HG03066 (cell line): Measurements from ENCODE around the gene RMC1.
"Not testable (repeated sequence)": the region's sequence is repeated elsewhere in the genome, so short reads cannot be mapped to it uniquely, and the experiment has no call there.

Experiments
- ATAC-seq: cut with Tn5 transposase; IDR thresholded peaks from one replicate; pipeline ENCODE4 v1.9.1; 2021; ENCODE audit warnings: low read depth; ENCODE audit not compliant: unreplicated experiment

The RMC1 gene

DNA sequence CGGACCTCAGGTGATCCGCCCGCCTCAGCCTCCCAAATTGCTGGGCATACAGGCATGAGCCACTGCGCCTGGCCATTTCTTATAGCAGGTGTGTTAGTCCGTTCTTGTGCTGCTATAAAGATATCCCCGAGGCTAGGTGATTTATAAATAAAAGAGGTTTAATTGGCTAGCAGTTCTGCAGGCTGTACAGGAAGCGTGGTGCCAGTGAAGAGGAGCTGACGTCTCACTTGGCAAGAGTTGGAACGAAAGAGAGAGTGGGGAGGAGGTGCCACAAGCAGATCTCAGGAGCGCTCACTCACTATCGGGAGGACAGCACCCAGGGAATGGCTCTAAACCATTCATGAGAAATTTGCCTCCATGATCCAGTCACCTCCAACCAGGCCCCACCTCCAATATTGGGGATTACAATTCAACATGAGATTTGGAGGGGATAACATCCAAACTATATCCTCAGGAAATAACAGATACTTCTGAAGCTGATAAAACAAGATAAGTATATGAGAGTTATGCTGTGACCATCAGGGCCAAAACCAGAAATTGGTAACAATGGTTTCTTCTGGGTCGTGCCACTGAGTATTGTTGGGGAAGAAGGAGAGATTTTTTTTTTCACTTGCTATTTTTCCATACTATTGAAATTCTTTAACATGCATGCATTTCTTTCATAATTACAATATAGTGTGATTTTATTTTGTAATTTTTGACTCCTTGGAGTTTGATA, 7.4 kb upstream of the RMC1 start:
- ATAC-seq, result no peak

DNA sequence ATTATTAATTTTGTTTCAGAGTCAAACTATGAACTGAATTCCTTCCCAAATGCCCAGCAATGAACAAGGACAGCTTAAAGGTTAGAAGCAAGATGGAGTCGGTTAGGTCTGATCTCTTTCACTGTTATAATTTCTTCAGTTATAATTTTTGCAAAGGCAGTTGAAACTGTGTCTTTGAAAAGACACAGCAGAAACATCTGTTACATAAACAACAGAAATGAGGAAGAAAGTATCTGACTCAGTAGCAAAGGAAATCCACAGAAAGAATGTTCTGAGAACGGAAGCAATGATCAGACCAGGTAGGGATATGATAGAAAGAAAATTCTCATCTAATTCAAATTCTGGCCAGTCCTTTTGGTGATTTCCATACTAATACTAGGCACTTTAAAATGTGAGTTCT, 5.2 kb upstream of the RMC1 start:
- ATAC-seq, result no peak

GRCh38 chr18:23498877-23499276, 4.4 kb upstream of the RMC1 start:
- peak; percentile 40 for ATAC-seq

GRCh38 chr18:23499291-23499781, 4.0 kb upstream of the RMC1 start:
- no peak for ATAC-seq

DNA sequence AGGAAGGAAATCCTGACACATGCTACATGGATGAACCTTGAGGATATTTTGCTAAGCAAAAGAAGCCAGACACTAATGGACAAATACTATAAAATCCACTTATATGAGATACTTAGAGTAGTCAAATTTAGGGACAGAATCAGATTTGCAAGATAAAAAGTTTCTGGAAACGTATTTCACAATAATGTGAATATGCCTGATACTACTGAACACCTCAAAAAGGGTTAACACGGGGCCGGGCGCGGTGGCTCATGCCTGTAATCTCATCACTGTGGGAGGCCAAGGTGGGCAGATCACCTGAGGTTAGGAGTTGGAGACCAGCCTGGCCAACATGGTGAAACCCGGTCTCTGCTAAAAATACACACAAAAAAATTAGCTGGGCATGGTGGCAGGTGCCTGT, 1.7 kb upstream of the RMC1 start:
- no peak for ATAC-seq

GRCh38 chr18:23502516-23503037, 734 bp upstream of the RMC1 start:
- ATAC-seq, result no peak

- no peak for ATAC-seq
Observed at GRCh38 chr18:23503963-23504344, 643 bp downstream of the RMC1 start.

- peak; percentile 47 for ATAC-seq
Observed at GRCh38 chr18:23504720-23505119, 1.4 kb downstream of the RMC1 start.

DNA sequence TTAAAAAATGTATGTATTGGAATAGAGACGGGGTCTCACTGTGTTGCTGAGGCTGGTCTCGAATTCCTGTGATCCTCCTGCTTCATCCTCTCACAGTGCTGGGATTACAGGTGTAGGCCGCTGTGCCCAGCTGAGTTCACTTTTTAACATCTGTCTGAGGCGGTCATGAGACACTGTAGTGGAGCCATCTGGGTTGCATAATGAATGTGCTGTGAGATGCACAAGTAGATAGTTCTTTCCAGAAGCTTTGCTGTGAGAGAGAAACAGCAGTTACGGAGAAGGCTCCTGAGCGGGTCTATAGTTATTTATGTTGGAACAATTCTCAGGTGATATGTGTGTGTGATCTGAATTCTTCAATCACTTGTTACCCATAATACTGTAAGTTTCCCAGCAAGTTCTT, 3.1 kb downstream of the RMC1 start:
- no peak for ATAC-seq

DNA sequence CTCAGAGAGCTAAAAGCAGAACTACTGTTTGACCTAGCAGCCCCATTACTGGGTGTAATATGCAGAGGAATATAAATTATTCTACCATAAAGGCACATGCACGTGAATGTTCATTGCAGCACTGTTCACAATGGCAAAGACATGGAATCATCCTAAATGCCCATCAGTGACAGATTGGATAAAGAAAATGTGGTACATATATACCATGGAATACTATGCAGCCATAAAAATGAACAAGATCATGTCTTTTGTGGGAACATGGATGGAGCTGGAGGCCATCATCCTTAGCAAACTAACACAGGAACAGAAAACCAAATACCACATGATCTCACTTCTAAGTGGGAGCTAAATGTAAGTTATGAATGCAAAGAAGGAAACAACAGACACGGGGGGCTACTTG, 7.6 kb downstream of the RMC1 start:
- not testable (repeated sequence) for ATAC-seq

DNA sequence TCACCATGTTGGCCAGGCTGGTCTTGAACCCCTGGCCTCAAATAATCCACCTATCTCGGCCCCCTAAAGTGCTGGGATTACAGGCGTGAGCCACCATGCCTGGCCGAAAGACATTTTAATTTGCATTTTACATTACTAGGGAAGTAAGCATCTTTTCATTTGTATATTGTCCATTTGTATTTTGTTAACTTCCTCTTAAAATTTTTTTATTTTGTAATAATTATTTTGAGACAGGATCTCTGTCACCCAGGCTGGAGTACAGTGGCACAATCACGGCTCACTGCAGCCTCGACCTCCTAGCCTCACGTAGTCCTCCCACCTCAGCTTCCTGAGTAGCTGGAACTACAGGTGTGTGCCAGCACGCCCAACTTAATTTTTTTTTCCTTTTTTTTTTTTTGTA, 8.9 kb downstream of the RMC1 start:
- not testable (repeated sequence) for ATAC-seq

- ATAC-seq, result no peak
Observed at GRCh38 chr18:23512641-23513040, 9.3 kb downstream of the RMC1 start.

DNA sequence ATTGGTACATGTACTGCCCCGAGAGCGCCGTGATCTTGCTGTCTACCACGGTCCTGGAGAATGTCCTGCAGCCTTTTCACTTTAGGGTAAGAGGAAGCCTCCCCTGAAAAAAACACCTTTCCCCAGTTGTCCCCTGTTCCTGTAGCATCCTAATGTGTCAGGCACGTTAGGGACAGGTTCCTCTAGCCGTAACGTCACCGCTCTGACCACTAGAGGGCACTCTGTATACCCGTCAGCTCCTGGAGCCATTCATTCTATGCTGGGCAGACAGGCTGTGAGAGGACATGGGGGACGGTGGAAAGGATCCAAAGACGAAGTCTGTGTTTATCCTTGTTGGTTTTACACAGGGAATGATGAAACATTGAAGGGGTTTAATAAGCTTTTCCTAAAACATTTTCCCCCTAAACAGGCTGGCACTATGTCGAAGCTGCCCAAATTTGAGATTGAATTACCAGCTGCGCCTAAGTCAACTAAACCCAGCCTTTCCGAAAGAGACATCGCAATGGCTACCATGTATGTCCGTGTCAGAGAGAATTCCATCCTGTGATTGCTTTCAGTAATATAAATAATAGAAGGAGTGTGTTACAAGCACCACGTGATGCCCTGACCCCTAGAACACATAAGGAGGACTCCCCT, 12.7 kb downstream of the RMC1 start:
- peak; percentile 84 for ATAC-seq

GRCh38 chr18:23519734-23520133, 16.4 kb downstream of the RMC1 start:
- ATAC-seq, result no peak

GRCh38 chr18:23521271-23521670, 18.0 kb downstream of the RMC1 start:
- ATAC-seq, result no peak

DNA sequence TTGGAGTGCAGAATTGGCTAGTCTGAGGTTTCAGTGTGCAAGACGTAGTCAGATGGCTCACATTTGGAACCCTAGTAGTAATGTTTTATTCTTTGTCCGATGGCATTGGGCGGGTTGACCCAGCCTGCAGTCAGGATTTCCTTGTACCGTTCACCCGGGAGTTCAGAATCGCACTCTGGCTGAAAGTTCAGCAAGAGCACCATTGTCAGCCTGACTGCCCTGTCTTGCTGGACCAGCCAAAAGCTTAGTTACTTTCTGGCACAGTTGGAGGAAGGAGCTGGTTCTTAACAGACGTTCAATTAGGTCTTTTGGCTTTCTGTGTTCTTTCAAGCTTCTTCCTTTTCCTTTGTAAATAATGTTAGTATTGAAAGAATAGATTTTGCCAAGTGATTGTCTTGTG, 18.6 kb downstream of the RMC1 start:
- no peak for ATAC-seq

GRCh38 chr18:23523429-23524212, 20.3 kb downstream of the RMC1 start:
- no peak for ATAC-seq

DNA sequence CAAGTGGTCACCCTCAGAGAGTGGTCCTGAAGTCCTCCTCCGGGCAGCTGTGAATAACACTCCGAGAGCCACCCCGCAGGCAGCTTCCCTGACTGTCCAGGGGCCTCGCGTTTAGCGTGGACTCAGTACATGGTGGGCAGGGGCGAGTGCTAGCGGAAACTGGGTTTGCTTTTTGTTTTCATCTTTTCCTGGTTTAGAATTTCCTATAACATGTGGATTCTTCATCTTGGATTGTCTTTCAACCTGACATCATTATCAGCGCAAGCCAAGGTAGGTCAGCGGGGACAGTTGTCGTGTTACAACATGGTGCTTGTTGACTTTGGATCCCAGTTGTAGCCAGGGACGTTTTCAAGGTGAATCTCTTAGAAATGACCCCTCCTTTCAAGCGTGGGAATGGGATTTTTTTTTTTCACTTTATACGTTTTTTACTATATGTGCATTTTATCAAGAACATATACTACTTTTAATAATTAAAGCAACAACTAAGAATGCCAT, 20.9 kb downstream of the RMC1 start:
- no peak for ATAC-seq

DNA sequence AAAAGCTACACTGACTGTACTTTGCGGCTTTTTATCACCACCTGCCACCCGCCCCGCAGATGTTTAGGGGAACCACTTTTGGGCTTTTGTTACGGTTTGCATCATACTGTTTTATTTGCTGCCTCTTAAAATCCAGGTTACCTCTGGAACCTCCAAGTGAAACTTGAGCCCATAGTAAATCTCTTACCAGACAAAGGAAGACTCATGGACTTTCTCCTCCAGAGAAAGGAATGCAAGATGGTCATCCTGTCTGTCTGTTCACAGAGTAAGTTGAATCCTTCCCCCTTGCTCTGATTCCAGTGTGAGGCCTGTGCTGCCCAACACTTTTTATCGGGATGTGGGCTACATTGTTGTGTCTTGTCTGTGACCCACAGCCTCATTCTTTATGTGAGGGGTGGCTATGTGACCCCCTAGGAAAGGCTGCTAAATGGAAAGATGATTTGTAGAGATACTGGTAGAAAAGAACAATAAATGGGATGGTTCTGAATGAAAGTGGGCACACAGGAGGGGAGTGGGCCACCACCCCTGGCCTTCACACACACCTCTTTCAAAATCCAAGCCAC, 23.3 kb downstream of the RMC1 start:
- ATAC-seq, result no peak

GRCh38 chr18:23528580-23529472, 25.5 kb downstream of the RMC1 start:
- ATAC-seq, result no peak
